Activated naive CD8-positive, alpha-beta T cell treated with anti-CD3 and anti-CD28 coated beads, Interleukin-2, amount 10 ng/mL, durations not matched to agents 7 days and 5 days (primary cell): Measurements from ENCODE around the gene SLC29A1. TPM values are rescaled to one million over a fixed set of nuclear protein-coding genes. Genes with fewer than 3 reads are reported as not detected.

ENCODE experiments used
- ATAC-seq: fragments of 150-1000 bp; cut with Tn5 transposase; one replicate; pipeline ENCODE4 v1.10.0; 2021; ENCODE audit warnings: low read depth, moderate library complexity
- POLR2A ChIA-PET: fragments of 350-600 bp; sonication (Branson Sonifier 250); formaldehyde crosslinking; loops from one replicate; lab custom pipeline; 2021; ENCODE audit warnings: antibody characterized with exemption; lab: Charles Lee
- DNase-seq: peaks from one replicate; pipeline ENCODE4 v3.0.0; 2021
- H3K27ac Mint-ChIP-seq: one replicate; pipeline ENCODE4 v1.8.0; 2022; ENCODE audit warnings: mild to moderate bottlenecking, mixed read lengths
- H3K27me3 Mint-ChIP-seq: one replicate; pipeline ENCODE4 v1.8.0; 2022; ENCODE audit warnings: mild to moderate bottlenecking, moderate library complexity, mixed read lengths
- H3K36me3 Mint-ChIP-seq: one replicate; pipeline ENCODE4 v1.8.0; 2021; ENCODE audit warnings: mild to moderate bottlenecking, mixed read lengths
- H3K4me1 Mint-ChIP-seq: one replicate; pipeline ENCODE4 v1.8.0; 2021; ENCODE audit warnings: mixed read lengths
- H3K4me3 Mint-ChIP-seq: one replicate; pipeline ENCODE4 v1.8.0; 2022; ENCODE audit warnings: mild to moderate bottlenecking, moderate library complexity, mixed read lengths
- H3K9me3 Mint-ChIP-seq: one replicate; pipeline ENCODE4 v1.8.0; 2021; ENCODE audit warnings: mixed read lengths
- total RNA-seq, 2 experiments: library from RNA; stranded (reverse); gene quantifications; one replicate each; pipeline ENCODE4 v1.2.3, GENCODE V29; 2021

The SLC29A1 gene
- total RNA-seq, 2 experiments from 2014 or later, result 22.5 to 24.0 TPM

- Mint-ChIP-seq H3K36me3 (no peaks in the 10 kb centered on the region), H3K4me1 (peaks cover 14% of the 10 kb centered on the region), H3K4me3 (peak overlapping the region; percentile 91), H3K27ac (peak overlapping the region; percentile 94), H3K9me3 (no peaks in the 10 kb centered on the region), H3K27me3 (peaks cover 4% of the 10 kb centered on the region)
- DNase-seq, result peak; percentile 91
- POLR2A ChIA-PET, result interaction anchor here (1.3 to 1.5 kb wide), 4 partner anchors 9 to 17 kb away, joined by 5 to 18 read pairs (median 8); partner anchors contain the start of genes HSP90AB1 and SLC29A1
- peak; percentile 94 for ATAC-seq
Measured at GRCh38 chr6:44237813-44238433, 14.5 kb downstream of the SLC29A1 start.

- Mint-ChIP-seq H3K4me1 (peaks cover 10% of the 10 kb centered on the region), H3K27ac (peak overlapping the region; percentile 94), H3K9me3 (no peaks in the 10 kb centered on the region), H3K27me3 (peaks cover 6% of the 10 kb centered on the region), H3K4me3 (peak overlapping the region; percentile 91), H3K36me3 (no peaks in the 10 kb centered on the region)
- POLR2A ChIA-PET, result no interaction called here
- no peak for ATAC-seq
- DNase-seq, result no peak
Measured at GRCh38 chr6:44238687-44239350, 15.4 kb downstream of the SLC29A1 start.

- DNase-seq (no peak), ATAC-seq (no peak)
- H3K9me3 Mint-ChIP-seq, result no peaks in the 10 kb centered on the region
- H3K27ac Mint-ChIP-seq, result no peak overlapping the region
- H3K27me3 Mint-ChIP-seq, result peaks cover 11% of the 10 kb centered on the region
- peaks cover 20% of the 10 kb centered on the region for H3K4me1 Mint-ChIP-seq
- POLR2A ChIA-PET, result interaction anchor here (1.2 kb wide), 1 partner anchor 9 kb away, joined by 5 read pairs; no protein-coding TSS in a partner anchor
- no peak overlapping the region for H3K4me3 Mint-ChIP-seq
- H3K36me3 Mint-ChIP-seq, result peaks cover 11% of the 10 kb centered on the region
Measured at GRCh38 chr6:44243345-44243744, 19.9 kb downstream of the SLC29A1 start.

GRCh38 chr6:44245391-44245911 is 22.1 kb downstream of the SLC29A1 start:
- ATAC-seq (no peak), DNase-seq (no peak)
- Mint-ChIP-seq H3K27me3 (peaks cover 11% of the 10 kb centered on the region), H3K4me1 (peaks cover 38% of the 10 kb centered on the region), H3K9me3 (no peaks in the 10 kb centered on the region), H3K36me3 (peaks cover 25% of the 10 kb centered on the region), H3K27ac (peak overlapping the region; percentile 99), H3K4me3 (peak overlapping the region; percentile 99)
- POLR2A ChIA-PET, result interaction anchor here (1.3 to 4.2 kb wide), 5 partner anchors 11 to 83 kb away, joined by 6 to 111 read pairs (median 30); partner anchors contain the start of genes NFKBIE, SLC29A1 and SLC35B2

- Mint-ChIP-seq H3K27ac (peak overlapping the region; percentile 99), H3K4me1 (peaks cover 39% of the 10 kb centered on the region), H3K9me3 (no peaks in the 10 kb centered on the region), H3K27me3 (peaks cover 11% of the 10 kb centered on the region), H3K36me3 (peaks cover 26% of the 10 kb centered on the region), H3K4me3 (peak overlapping the region; percentile 99)
- DNase-seq, result peak; percentile 92
- POLR2A ChIA-PET, result interaction anchor here (0.7 to 4.2 kb wide), 23 partner anchors 8 to 1064 kb away, joined by 3 to 111 read pairs (median 6); partner anchors contain the start of genes AARS2, CDC5L, CUL9 and GTPBP2
- ATAC-seq, result peak; percentile 28
Measured at GRCh38 chr6:44245912-44246662, 22.7 kb downstream of the SLC29A1 start.

GRCh38 chr6:44246663-44247337 is 23.4 kb downstream of the SLC29A1 start, which contains the start of gene HSP90AB1:
Gene HSP90AB1 (plus strand): TSS chr6:44247101. CDS start chr6:44248630, 1,529 bp downstream.
- POLR2A ChIA-PET, result interaction anchor here (0.6 to 4.2 kb wide), 25 partner anchors 9 to 1065 kb away, joined by 3 to 111 read pairs (median 6); partner anchors contain the start of genes AARS2, CDC5L, CUL9 and GTPBP2
- peaks cover 31% of the 10 kb centered on the region for H3K36me3 Mint-ChIP-seq
- ATAC-seq, result peak; percentile 84

GRCh38 chr6:44247338-44248302 is 24.2 kb downstream of the SLC29A1 start:
- ATAC-seq (peak; percentile 49), DNase-seq (peak; percentile 89)
- H3K27me3 Mint-ChIP-seq, result peaks cover 7% of the 10 kb centered on the region
- POLR2A ChIA-PET, result interaction anchor here (0.6 to 4.2 kb wide), 20 partner anchors 9 to 1065 kb away, joined by 3 to 111 read pairs (median 6); partner anchors contain the start of genes AARS2, CDC5L, CUL9 and GTPBP2
- no peaks in the 10 kb centered on the region for H3K9me3 Mint-ChIP-seq
- peaks cover 47% of the 10 kb centered on the region for H3K4me1 Mint-ChIP-seq
- H3K4me3 Mint-ChIP-seq, result peak overlapping the region; percentile 99
- H3K27ac Mint-ChIP-seq, result peak overlapping the region; percentile 99
- peaks cover 33% of the 10 kb centered on the region for H3K36me3 Mint-ChIP-seq

More at GRCh38 chr6:44246663-44247337, 23.4 kb downstream of the SLC29A1 start, which contains the start of gene HSP90AB1:
- Mint-ChIP-seq H3K27ac (peak within 1 kb of the TSS; percentile 99), H3K27me3 (peaks cover 7% of the 10 kb centered on the region), H3K9me3 (no peaks in the 10 kb centered on the region), H3K4me3 (peak within 1 kb of the TSS; percentile 99), H3K4me1 (peaks cover 45% of the 10 kb centered on the region)
- peak; percentile 90 for DNase-seq

- Mint-ChIP-seq H3K4me3 (peak overlapping the region; percentile 99), H3K36me3 (peaks cover 38% of the 10 kb centered on the region), H3K27me3 (peaks cover 7% of the 10 kb centered on the region), H3K9me3 (no peaks in the 10 kb centered on the region), H3K27ac (peak overlapping the region; percentile 99), H3K4me1 (peaks cover 50% of the 10 kb centered on the region)
- DNase-seq (no peak), ATAC-seq (no peak)
- POLR2A ChIA-PET, result interaction anchor here (3.5 to 4.2 kb wide), 3 partner anchors 8 to 25 kb away, joined by 30 to 111 read pairs (median 44); partner anchors contain the start of genes NFKBIE, SLC29A1 and SLC35B2
Measured at GRCh38 chr6:44248579-44248978, 25.2 kb downstream of the SLC29A1 start.

- Mint-ChIP-seq H3K27me3 (peaks cover 2% of the 10 kb centered on the region), H3K9me3 (no peaks in the 10 kb centered on the region), H3K4me3 (peak overlapping the region; percentile 99), H3K4me1 (peaks cover 52% of the 10 kb centered on the region), H3K27ac (peak overlapping the region; percentile 99), H3K36me3 (peaks cover 38% of the 10 kb centered on the region)
- POLR2A ChIA-PET, result interaction anchor here (4.1 kb wide), 1 partner anchor 7 kb away, joined by 111 read pairs; the partner anchor contains the start of gene SLC35B2
- ATAC-seq (no peak), DNase-seq (no peak)
Measured at GRCh38 chr6:44249082-44249748, 25.8 kb downstream of the SLC29A1 start.

GRCh38 chr6:44250067-44250717 is 26.8 kb downstream of the SLC29A1 start:
- H3K9me3 Mint-ChIP-seq, result no peaks in the 10 kb centered on the region
- POLR2A ChIA-PET, result no interaction called here
- no peaks in the 10 kb centered on the region for H3K27me3 Mint-ChIP-seq
- H3K36me3 Mint-ChIP-seq, result peaks cover 38% of the 10 kb centered on the region
- ATAC-seq (no peak), DNase-seq (no peak)
- peak overlapping the region; percentile 38 for H3K27ac Mint-ChIP-seq
- peaks cover 57% of the 10 kb centered on the region for H3K4me1 Mint-ChIP-seq
- H3K4me3 Mint-ChIP-seq, result peak overlapping the region; percentile 22
